Suprapubic skin (tissue), 4 donors: ENCODE measurements around the gene DMTF1.

Source experiments
- CTCF ChIP-seq, 2 donors: fragments of 200-600 bp in 1 of 2; fragments of 450-650 bp in 1 of 2; sonication (generic) in 1 of 2; IDR thresholded peaks; one replicate each; pipeline ENCODE4 v1.5.1; 2016 to 2019; ENCODE audit warnings: antibody characterized with exemption in 2 of 2, mild to moderate bottlenecking in 1 of 2, moderate library complexity in 1 of 2
- EP300 ChIP-seq: sonication (generic); formaldehyde crosslinking; IDR thresholded peaks from one replicate; pipeline ENCODE4 v1.6.1; 2017; ENCODE audit warnings: antibody characterized with exemption
- POLR2A ChIP-seq, 2 donors: fragments of 450-650 bp; IDR thresholded peaks; one replicate each; pipeline ENCODE4 v1.6.1; 2017; ENCODE audit warnings: antibody characterized with exemption in 2 of 2, mild to moderate bottlenecking in 2 of 2, moderate library complexity in 2 of 2
- POLR2AphosphoS5 ChIP-seq, 3 donors: sonication (generic); formaldehyde crosslinking; IDR thresholded peaks; one replicate each; pipeline ENCODE4 v1.6.1; 2017; ENCODE audit warnings: antibody characterized with exemption in 3 of 3

- TF ChIP-seq CTCF (IDR thresholded peaks at IDR 0.05) (no peak), POLR2A (IDR thresholded peaks at IDR 0.05) (no peak), EP300 (no peak), POLR2AphosphoS5 (IDR thresholded peaks at IDR 0.05) (no peak)
These were observed 22.9 kb upstream of the DMTF1 start for GRCh38 chr7:87129332-87129731.
